NAMALWA (cell line): ENCODE data around the gene CD177.
"Not testable (repeated sequence)": the region's sequence is repeated elsewhere in the genome, so short reads cannot be mapped to it uniquely, and the experiment has no call there.

Experiments
- DNase-seq: peaks from one replicate; pipeline ENCODE4 v3.0.0-alpha.2; 2015; ENCODE audit warnings: low spot score

CD177 gene

GRCh38 chr19:43380771-43381386, 27.4 kb downstream of the CD177 start:
- DNase-seq, result no peak

- not testable (repeated sequence) for DNase-seq
These were observed 29.2 kb downstream of the CD177 start for GRCh38 chr19:43382586-43383216.

GRCh38 chr19:43383254-43383653, 29.8 kb downstream of the CD177 start:
- not testable (repeated sequence) for DNase-seq

GRCh38 chr19:43383759-43384158, 30.3 kb downstream of the CD177 start:
- not testable (repeated sequence) for DNase-seq

- not testable (repeated sequence) for DNase-seq
These were observed 37.5 kb downstream of the CD177 start for GRCh38 chr19:43390903-43391551.

- DNase-seq, result not testable (repeated sequence)
These were observed 38.1 kb downstream of the CD177 start for GRCh38 chr19:43391552-43391935.

GRCh38 chr19:43393501-43393900, 40.0 kb downstream of the CD177 start:
- DNase-seq, result not testable (repeated sequence)

GRCh38 chr19:43395561-43395960, 42.1 kb downstream of the CD177 start:
- no peak for DNase-seq

GRCh38 chr19:43406297-43406696, 52.8 kb downstream of the CD177 start:
- no peak for DNase-seq

- DNase-seq, result no peak
These were observed 54.0 kb downstream of the CD177 start for GRCh38 chr19:43407416-43408005.

GRCh38 chr19:43408043-43408442, 54.6 kb downstream of the CD177 start:
- DNase-seq, result no peak

- no peak for DNase-seq
These were observed 55.9 kb downstream of the CD177 start for GRCh38 chr19:43409415-43409814.

GRCh38 chr19:43412441-43412840, 59.0 kb downstream of the CD177 start:
- DNase-seq, result no peak
